B cell (primary cell): ENCODE measurements around the gene PPP1R16B. TPM values are rescaled to one million over a fixed set of nuclear protein-coding genes. Genes with fewer than 3 reads are reported as not detected.

Experiments used
- ATAC-seq: fragments of 200-7000 bp; cut with Tn5 transposase; one replicate; pipeline ENCODE4 v1.10.0; 2021; ENCODE audit warnings: low read depth, mild to moderate bottlenecking, moderate number of reproducible peaks, moderate library complexity
- CTCF ChIA-PET: fragments of 350-600 bp; sonication (Branson Sonifier 250); formaldehyde crosslinking; loops from one replicate; lab custom pipeline; 2021; ENCODE audit warnings: antibody characterized with exemption, inconsistent platforms; lab: Charles Lee
- POLR2A ChIA-PET: fragments of 350-600 bp; sonication (Branson Sonifier 250); formaldehyde crosslinking; loops from one replicate; lab custom pipeline; 2021; ENCODE audit warnings: antibody characterized with exemption; lab: Charles Lee
- DNase-seq: peaks from one replicate; pipeline ENCODE4 v3.0.0; 2013
- H2AFZ ChIP-seq: 2 replicates; pipeline ENCODE4 v1.6.1; 2012; ENCODE audit warnings: mild to moderate bottlenecking, low read depth, low read length; ENCODE audit not compliant: insufficient read depth, poor library complexity, severe bottlenecking
- H3K27ac ChIP-seq, 2 donors: 1 replicate in 1 of 2; 2 replicates in 1 of 2; pipeline ENCODE4 v1.5.1; 2012 to 2013; ENCODE audit warnings: low read length in 2 of 2, mild to moderate bottlenecking in 2 of 2, moderate library complexity in 1 of 2
- H3K27me3 ChIP-seq, 4 experiments: fragments of 200-600 bp in 1 of 4; sonication (generic) in 1 of 4; replicated peaks in 1 of 4; 1 replicate in 2 of 4; 2 replicates in 2 of 4; pipeline versions ENCODE4 v1.6.1 to v1.7.0; 2013 to 2016; ENCODE audit warnings: low read length in 3 of 4, mild to moderate bottlenecking in 2 of 4, mixed read lengths in 1 of 4, moderate library complexity in 1 of 4; ENCODE audit not compliant: insufficient read depth in 4 of 4, control insufficient read depth in 3 of 4; ENCODE audit errors: control extremely low read depth in 1 of 4
- H3K36me3 ChIP-seq, 2 experiments: replicated peaks in 1 of 2; 1 replicate in 1 of 2; 2 replicates in 1 of 2; pipeline versions ENCODE4 v1.6.1 to v1.7.1; 2013; ENCODE audit warnings: low read length in 1 of 2; ENCODE audit not compliant: insufficient read depth in 2 of 2, control insufficient read depth in 1 of 2; ENCODE audit errors: control extremely low read depth in 1 of 2, extremely low read depth in 1 of 2
- H3K4me1 ChIP-seq, 2 donors: fragments of 200-600 bp in 1 of 2; sonication (generic) in 1 of 2; 1 replicate in 1 of 2; 2 replicates in 1 of 2; pipeline versions ENCODE4 v1.5.1 to v1.6.1; 2013 to 2017; ENCODE audit warnings: low read length in 2 of 2; ENCODE audit not compliant: control insufficient read depth in 2 of 2, insufficient read depth in 2 of 2
- H3K4me2 ChIP-seq: replicated peaks from 2 replicates; pipeline ENCODE3; 2012; ENCODE audit warnings: mild to moderate bottlenecking, low read depth, low read length; ENCODE audit not compliant: poor library complexity, severe bottlenecking
- H3K4me3 ChIP-seq, 5 experiments: fragments of 200-600 bp in 1 of 5; sonication (generic) in 1 of 5; 1 replicate in 3 of 5; 2 replicates in 2 of 5; pipeline versions ENCODE4 v1.5.1 to v1.7.0; 2011 to 2016; ENCODE audit warnings: low read length in 4 of 5, mild to moderate bottlenecking in 4 of 5, low read depth in 2 of 5, control low read depth in 1 of 5, moderate library complexity in 1 of 5; ENCODE audit not compliant: insufficient read depth in 1 of 5; ENCODE audit errors: control extremely low read depth in 1 of 5, extremely low read depth in 1 of 5
- H3K79me2 ChIP-seq: fragments of 200-600 bp; sonication (generic); one replicate; pipeline ENCODE4 v1.6.0; 2016; ENCODE audit warnings: low read length; ENCODE audit not compliant: control insufficient read depth, insufficient read depth
- H3K9ac ChIP-seq: fragments of 200-600 bp; sonication (generic); 2 replicates; pipeline ENCODE4 v1.6.1; 2017; ENCODE audit warnings: mild to moderate bottlenecking, low read length, moderate library complexity
- H3K9me3 ChIP-seq, 3 donors: one replicate each; pipeline versions ENCODE4 v1.6.1 to v1.7.1; 2013; ENCODE audit warnings: low read length in 2 of 3; ENCODE audit not compliant: control insufficient read depth in 2 of 3, insufficient read depth in 1 of 3; ENCODE audit errors: control extremely low read depth in 1 of 3
- H4K20me1 ChIP-seq: 2 replicates; pipeline ENCODE4 v1.6.0; 2012; ENCODE audit warnings: mild to moderate bottlenecking, low read length; ENCODE audit not compliant: insufficient read depth, control insufficient read depth, poor library complexity, severe bottlenecking
- H3K27ac Mint-ChIP-seq: one replicate; pipeline ENCODE4 v1.8.0; 2021; ENCODE audit warnings: mixed read lengths
- H3K27me3 Mint-ChIP-seq: one replicate; pipeline ENCODE4 v1.8.0; 2021; ENCODE audit warnings: mixed read lengths
- H3K4me1 Mint-ChIP-seq: one replicate; pipeline ENCODE4 v1.8.0; 2021; ENCODE audit warnings: mixed read lengths
- H3K4me3 Mint-ChIP-seq: one replicate; pipeline ENCODE4 v1.8.0; 2021; ENCODE audit warnings: mixed read lengths
- H3K9me3 Mint-ChIP-seq: one replicate; pipeline ENCODE4 v1.8.0; 2022; ENCODE audit warnings: mixed read lengths; ENCODE audit not compliant: insufficient read depth
- CTCF ChIP-seq: fragments of 200-600 bp; IDR thresholded peaks from one replicate; pipeline ENCODE4 v1.8.0; 2022; ENCODE audit warnings: antibody characterized with exemption, mild to moderate bottlenecking
- EZH2 ChIP-seq: IDR thresholded peaks from 2 replicates; pipeline ENCODE4 v1.6.1; 2012; ENCODE audit warnings: borderline replicate concordance, low read depth, mild to moderate bottlenecking, moderate library complexity, low read length; ENCODE audit not compliant: insufficient read depth, poor library complexity, severe bottlenecking
- WGBS: methylation state at CpG from one replicate; pipeline ENCODE4 v1.1.5; 2013; ENCODE audit warnings: missing lambda C conversion rate; ENCODE audit not compliant: insufficient coverage; 5-methylcytosine and 5-hydroxymethylcytosine counted together
- intact Hi-C: fragments of 100-400 bp; cut with micrococcal nuclease; formaldehyde crosslinking; loops from one replicate; pipeline ENCODE4 v1.10.0; 2022
- polyA plus RNA-seq: library from polyadenylated mRNA; depleted of rRNA; stranded (reverse); fragments of >200 nt; gene quantifications from 2 replicates; pipeline ENCODE4 v1.2.3, GENCODE V29; 2012
- total RNA-seq, 2 donors: library from RNA; stranded (reverse); fragments of 120-200 nt in 1 of 2; gene quantifications; 1 replicate in 1 of 2; 2 replicates in 1 of 2; pipeline versions ENCODE4 v1.2.3 to v1.2.4, GENCODE V29; 2013 to 2022

The PPP1R16B gene
- total and polyA plus RNA-seq, 2 donors (not counting 1 experiment from before 2014, with no cell fraction given): 58.8 to 108 TPM

GRCh38 chr20:38874460-38875174 is 69.1 kb downstream of the PPP1R16B start:
- DNase-seq (peak; percentile 56), ATAC-seq (no peak)
- Histone ChIP-seq H3K36me3 (peaks cover 0 to 2% of the 10 kb centered on the region in 2 experiments), H3K4me3 (peak overlapping the region in 4 of 5 experiments; percentile 14 to 47 (median 34)), H3K27me3 (no peaks in the 10 kb centered on the region), H3K9me3 (peaks cover 0 to 4% (median 0%) of the 10 kb centered on the region in 3 donors), H3K4me2 (peak overlapping the region; percentile 88), H3K4me1 (peaks cover 92 to 96% of the 10 kb centered on the region in 2 donors), H4K20me1 (peaks cover 5% of the 10 kb centered on the region), H2AFZ (no peak overlapping the region), H3K27ac (peak overlapping the region; percentile 93 to 99), H3K79me2 (peaks cover 84% of the 10 kb centered on the region), H3K9ac (peak overlapping the region; percentile 55)
- no peaks in the 10 kb centered on the region for H3K9me3 Mint-ChIP-seq
- CTCF ChIA-PET: interaction anchor here (0.6 to 7.6 kb wide), 14 partner anchors 9 to 229 kb away, joined by 3 to 131 read pairs (median 5); partner anchors contain the start of gene PPP1R16B
- intact Hi-C loops: loop anchor here (1.0 to 2.0 kb wide), 5 partner anchors 11 to 69 kb away; partner anchors contain the start of gene PPP1R16B
- H3K27ac Mint-ChIP-seq: peak overlapping the region; percentile 100
- H3K4me1 Mint-ChIP-seq: peaks cover 93% of the 10 kb centered on the region
- H3K4me3 Mint-ChIP-seq: peak overlapping the region; percentile 86
- POLR2A ChIA-PET: interaction anchor here (0.6 to 5.8 kb wide), 12 partner anchors 11 to 127 kb away, joined by 3 to 64 read pairs (median 6); partner anchors contain the start of genes ACTR5 and PPP1R16B
- no peaks in the 10 kb centered on the region for H3K27me3 Mint-ChIP-seq
- 3% methylated on average over 3 of the region's 4 CpGs for WGBS
- no peak for TF ChIP-seq CTCF
- TF ChIP-seq EZH2: no peak
